SJCRH30 (cell line): ENCODE results near the gene MYH15. TPM values are rescaled to one million over a fixed set of nuclear protein-coding genes. Genes with fewer than 3 reads are reported as not detected.

ENCODE experiments used
- DNase-seq, 2 experiments: peaks; one replicate each; pipeline ENCODE4 v3.0.0-alpha.2; 2015 to 2020
- H3K27ac ChIP-seq: fragments of 250-450 bp; sonication (Bioruptor Pico); 2 replicates; pipeline ENCODE4 v1.5.1; 2020; ENCODE audit warnings: mild to moderate bottlenecking, moderate library complexity
- H3K27me3 ChIP-seq: fragments of 250-450 bp; sonication (Bioruptor Pico); 2 replicates; pipeline ENCODE4 v1.5.1; 2020; ENCODE audit warnings: mild to moderate bottlenecking, moderate library complexity
- H3K36me3 ChIP-seq: fragments of 250-450 bp; sonication (Bioruptor Pico); 2 replicates; pipeline ENCODE4 v1.5.1; 2020; ENCODE audit warnings: mild to moderate bottlenecking, moderate library complexity
- H3K4me1 ChIP-seq: fragments of 250-450 bp; sonication (Bioruptor Pico); 2 replicates; pipeline ENCODE4 v1.5.1; 2020; ENCODE audit warnings: mild to moderate bottlenecking, moderate library complexity
- H3K4me3 ChIP-seq: fragments of 250-450 bp; sonication (Bioruptor Pico); 2 replicates; pipeline ENCODE4 v1.5.1; 2020; ENCODE audit warnings: mild to moderate bottlenecking, moderate library complexity
- H3K9me3 ChIP-seq: fragments of 250-450 bp; sonication (Bioruptor Pico); replicated peaks from 2 replicates; pipeline ENCODE4 v1.5.1; 2020; ENCODE audit warnings: mild to moderate bottlenecking, moderate library complexity
- total RNA-seq: library from RNA; depleted of rRNA; stranded (reverse); fragments of >200 nt; shearing (Covaris generic); gene quantifications from 2 replicates; pipeline ENCODE4 v1.2.3, GENCODE V29; 2014

Gene MYH15
- total RNA-seq, 1 experiment from 2014 or later = 0.14 TPM

- H3K4me3 ChIP-seq = no peak overlapping the region
- no peak for DNase-seq
These were observed 14.7 kb downstream of the MYH15 start for GRCh38 chr3:108495717-108496116.

DNA sequence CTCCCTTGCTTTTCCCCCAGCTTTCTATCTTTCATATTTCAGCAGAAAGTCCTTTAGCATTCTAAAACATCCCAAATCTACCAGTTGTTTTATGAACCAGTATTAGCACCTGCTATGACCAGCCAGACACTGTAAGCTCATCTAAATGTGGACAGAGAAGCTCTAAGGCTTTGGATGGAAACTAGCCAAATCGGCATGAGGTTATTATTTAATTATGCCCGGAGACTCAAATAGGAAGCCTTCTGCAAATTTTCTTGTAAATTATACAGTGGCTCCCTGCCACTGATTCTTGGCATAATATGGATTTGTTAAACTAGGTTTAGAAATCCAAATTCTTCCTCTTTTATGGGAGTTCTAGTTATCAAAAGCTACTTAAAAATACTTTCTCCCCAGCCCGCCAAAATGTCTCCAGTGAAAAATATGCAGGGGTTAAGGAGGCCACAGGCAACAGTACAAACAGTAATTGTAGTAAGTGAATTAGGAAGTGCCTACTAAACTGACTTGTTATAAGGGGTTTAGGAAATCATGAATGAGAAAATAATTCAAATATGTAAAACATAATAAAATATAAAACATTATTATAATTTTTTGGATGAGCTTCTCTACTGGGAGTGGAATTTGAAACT, 15.4 kb downstream of the MYH15 start:
- H3K27ac ChIP-seq = no peak overlapping the region
- H3K36me3 ChIP-seq = no peaks in the 10 kb centered on the region
- no peak overlapping the region for H3K4me3 ChIP-seq
- no peaks in the 10 kb centered on the region for H3K9me3 ChIP-seq
- DNase-seq = no peak
- no peaks in the 10 kb centered on the region for H3K4me1 ChIP-seq
- no peaks in the 10 kb centered on the region for H3K27me3 ChIP-seq

More at GRCh38 chr3:108495717-108496116, 14.7 kb downstream of the MYH15 start:
- Histone ChIP-seq H3K36me3 (no peaks in the 10 kb centered on the region), H3K4me1 (no peaks in the 10 kb centered on the region), H3K27ac (no peak overlapping the region), H3K27me3 (no peaks in the 10 kb centered on the region), H3K9me3 (no peaks in the 10 kb centered on the region)

- no peak for DNase-seq
These were observed 16.5 kb downstream of the MYH15 start for GRCh38 chr3:108493862-108494261.

GRCh38 chr3:108491456-108491855, 18.9 kb downstream of the MYH15 start:
- Histone ChIP-seq H3K27ac (no peak overlapping the region), H3K27me3 (no peaks in the 10 kb centered on the region), H3K4me3 (no peak overlapping the region), H3K9me3 (no peaks in the 10 kb centered on the region), H3K36me3 (no peaks in the 10 kb centered on the region), H3K4me1 (no peaks in the 10 kb centered on the region)
- no peak for DNase-seq

More at GRCh38 chr3:108493862-108494261, 16.5 kb downstream of the MYH15 start:
- no peak overlapping the region for H3K4me3 ChIP-seq
- no peaks in the 10 kb centered on the region for H3K27me3 ChIP-seq
- H3K4me1 ChIP-seq = no peaks in the 10 kb centered on the region
- H3K9me3 ChIP-seq = no peaks in the 10 kb centered on the region
- H3K27ac ChIP-seq = no peak overlapping the region
- H3K36me3 ChIP-seq = no peaks in the 10 kb centered on the region

DNA sequence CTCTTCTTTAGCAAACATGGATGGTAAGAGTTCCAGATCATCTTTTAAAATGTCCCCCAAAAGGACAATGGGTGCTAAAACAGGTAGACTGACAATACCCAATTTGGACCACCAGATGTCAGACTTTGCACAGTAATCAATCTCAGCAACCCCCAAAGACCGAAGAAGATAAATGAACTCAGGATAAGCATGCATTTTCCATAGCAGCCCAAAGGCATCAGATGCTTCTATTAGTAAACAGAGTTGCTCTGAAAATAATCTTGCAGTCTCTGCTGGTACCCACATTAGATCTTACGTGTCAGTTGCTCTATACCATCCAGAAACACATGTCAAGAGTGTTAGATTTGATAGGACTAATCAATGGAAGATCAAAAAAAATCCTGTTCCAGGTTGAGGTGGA, 20.6 kb downstream of the MYH15 start:
- Histone ChIP-seq H3K4me3 (no peak overlapping the region), H3K4me1 (no peaks in the 10 kb centered on the region), H3K27me3 (no peaks in the 10 kb centered on the region), H3K9me3 (no peaks in the 10 kb centered on the region), H3K36me3 (no peaks in the 10 kb centered on the region), H3K27ac (no peak overlapping the region)
- peak in 1 of 2 experiments; percentile 67 for DNase-seq

- Histone ChIP-seq H3K27ac (no peak overlapping the region), H3K4me1 (no peaks in the 10 kb centered on the region), H3K36me3 (no peaks in the 10 kb centered on the region), H3K4me3 (no peak overlapping the region), H3K27me3 (no peaks in the 10 kb centered on the region), H3K9me3 (no peaks in the 10 kb centered on the region)
- DNase-seq = no peak
These were observed 21.8 kb downstream of the MYH15 start for GRCh38 chr3:108488631-108489030.

- no peak for DNase-seq
- no peak overlapping the region for H3K4me3 ChIP-seq
- H3K9me3 ChIP-seq = no peaks in the 10 kb centered on the region
- no peaks in the 10 kb centered on the region for H3K27me3 ChIP-seq
- no peaks in the 10 kb centered on the region for H3K4me1 ChIP-seq
- H3K27ac ChIP-seq = no peak overlapping the region
- H3K36me3 ChIP-seq = no peaks in the 10 kb centered on the region
These were observed 23.0 kb downstream of the MYH15 start for GRCh38 chr3:108487439-108487838.

- Histone ChIP-seq H3K36me3 (no peaks in the 10 kb centered on the region), H3K4me1 (no peaks in the 10 kb centered on the region), H3K27me3 (no peaks in the 10 kb centered on the region), H3K27ac (no peak overlapping the region), H3K9me3 (no peaks in the 10 kb centered on the region), H3K4me3 (no peak overlapping the region)
- no peak for DNase-seq
These were observed 23.5 kb downstream of the MYH15 start for GRCh38 chr3:108486941-108487340.

- H3K36me3 ChIP-seq = no peaks in the 10 kb centered on the region
- H3K27ac ChIP-seq = no peak overlapping the region
- H3K4me1 ChIP-seq = no peaks in the 10 kb centered on the region
- no peak overlapping the region for H3K4me3 ChIP-seq
- no peak for DNase-seq
- no peaks in the 10 kb centered on the region for H3K9me3 ChIP-seq
- 0 out of 2 replicates have a peak, but pooled peaks cover 2% of the 10 kb centered on the region for H3K27me3 ChIP-seq
These were observed 24.1 kb downstream of the MYH15 start for GRCh38 chr3:108486338-108486737.

GRCh38 chr3:108485146-108485545, 25.2 kb downstream of the MYH15 start:
- H3K27ac ChIP-seq = no peak overlapping the region
- H3K4me3 ChIP-seq = no peak overlapping the region
- H3K27me3 ChIP-seq = 0 out of 2 replicates have a peak, but pooled peaks cover 3% of the 10 kb centered on the region
- DNase-seq = no peak
- H3K36me3 ChIP-seq = no peaks in the 10 kb centered on the region
- no peaks in the 10 kb centered on the region for H3K9me3 ChIP-seq
- no peaks in the 10 kb centered on the region for H3K4me1 ChIP-seq

GRCh38 chr3:108479224-108479623, 31.2 kb downstream of the MYH15 start:
- Histone ChIP-seq H3K36me3 (no peaks in the 10 kb centered on the region), H3K27ac (no peak overlapping the region), H3K4me3 (no peak overlapping the region), H3K9me3 (no peaks in the 10 kb centered on the region), H3K27me3 (0 out of 2 replicates have a peak, but pooled peaks cover 3% of the 10 kb centered on the region), H3K4me1 (no peaks in the 10 kb centered on the region)
- DNase-seq = no peak

DNA sequence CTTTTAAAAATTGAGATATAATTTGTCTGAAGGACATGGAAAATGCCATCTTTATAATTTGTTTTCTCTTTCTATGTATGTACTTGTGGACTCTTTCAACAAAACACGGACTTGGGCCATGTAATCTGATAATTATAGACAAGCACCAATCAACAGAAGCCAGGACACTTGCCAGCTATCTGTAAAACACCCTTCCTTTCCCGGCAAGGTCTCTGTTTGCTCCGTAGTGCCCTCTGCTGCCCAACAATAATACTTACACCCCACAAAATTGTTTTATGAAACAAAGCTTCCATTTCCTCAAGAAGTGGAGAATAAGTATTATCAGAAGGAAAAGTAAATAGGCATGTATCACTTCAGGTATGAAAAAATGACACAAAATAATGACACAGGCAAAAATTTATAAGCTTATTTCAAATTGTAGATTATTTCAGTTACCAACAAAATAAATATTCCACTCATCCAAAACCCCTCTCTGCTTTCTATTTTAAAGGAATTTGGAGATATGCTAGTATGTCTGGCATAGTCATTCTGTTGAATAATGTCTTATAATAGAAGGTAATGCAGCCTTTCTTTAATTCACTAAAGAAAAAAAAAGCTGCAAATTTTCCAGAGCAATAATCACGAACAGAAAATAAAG, 32.8 kb downstream of the MYH15 start:
- DNase-seq = peak; percentile 45 to 75

DNA sequence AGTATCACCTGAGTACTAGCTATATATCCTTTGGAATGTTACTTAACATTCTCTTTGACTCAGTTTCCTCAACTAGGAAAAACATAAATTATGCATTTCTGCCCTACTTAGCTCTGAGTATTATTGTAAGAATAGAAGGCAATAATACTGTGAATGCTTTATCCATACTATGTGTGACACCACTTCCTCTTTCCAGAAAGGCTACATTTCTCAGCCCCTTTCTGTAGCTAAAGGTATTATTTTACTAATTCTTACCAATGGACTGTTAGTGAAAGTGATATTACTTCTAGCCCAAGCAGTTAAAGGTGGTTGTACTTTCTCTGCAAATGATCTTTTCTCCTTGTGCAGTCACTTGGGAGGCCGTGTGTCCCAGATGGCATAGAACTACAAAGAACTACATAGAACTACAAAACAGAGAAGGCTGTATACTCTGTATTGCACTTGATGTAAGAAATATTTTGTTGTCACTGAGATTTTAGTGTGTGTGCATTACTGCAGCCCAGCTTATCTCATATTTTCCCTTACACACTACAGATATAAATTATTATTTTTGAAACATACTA, 35.1 kb downstream of the MYH15 start:
- Histone ChIP-seq H3K36me3 (no peaks in the 10 kb centered on the region), H3K27ac (no peak overlapping the region), H3K9me3 (no peaks in the 10 kb centered on the region), H3K27me3 (no peaks in the 10 kb centered on the region), H3K4me3 (no peak overlapping the region), H3K4me1 (no peaks in the 10 kb centered on the region)
- no peak for DNase-seq

More for the DNA sequence above, 32.8 kb downstream of the MYH15 start:
- no peaks in the 10 kb centered on the region for H3K36me3 ChIP-seq
- H3K4me1 ChIP-seq = no peaks in the 10 kb centered on the region
- 0 out of 2 replicates have a peak, but pooled peaks cover 3% of the 10 kb centered on the region for H3K27me3 ChIP-seq
- no peak overlapping the region for H3K27ac ChIP-seq
- no peak overlapping the region for H3K4me3 ChIP-seq
- H3K9me3 ChIP-seq = no peaks in the 10 kb centered on the region

DNA sequence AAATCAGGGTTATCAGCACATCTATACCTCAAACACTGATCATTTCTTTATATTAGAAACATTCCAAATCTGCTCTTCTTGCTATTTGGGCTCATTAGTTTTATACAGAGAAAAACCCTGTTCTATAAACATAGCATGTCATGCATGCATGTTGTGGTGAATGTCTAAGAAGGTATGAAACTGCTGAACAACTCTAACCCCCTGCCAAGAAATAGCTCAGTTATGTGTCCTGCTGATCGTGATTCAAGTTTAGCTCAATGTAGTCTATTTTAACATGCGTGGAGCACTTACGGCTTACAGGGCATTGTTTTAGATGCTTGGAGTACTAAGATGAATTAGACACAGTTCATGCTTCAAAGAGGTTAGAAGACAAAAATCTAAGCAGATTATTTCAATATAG, 35.8 kb downstream of the MYH15 start:
- DNase-seq = no peak
- Histone ChIP-seq H3K36me3 (no peaks in the 10 kb centered on the region), H3K9me3 (no peaks in the 10 kb centered on the region), H3K4me3 (no peak overlapping the region), H3K27me3 (no peaks in the 10 kb centered on the region), H3K4me1 (no peaks in the 10 kb centered on the region), H3K27ac (no peak overlapping the region)

GRCh38 chr3:108473711-108474110, 36.7 kb downstream of the MYH15 start:
- no peak for DNase-seq
- Histone ChIP-seq H3K27ac (no peak overlapping the region), H3K4me3 (no peak overlapping the region), H3K4me1 (no peaks in the 10 kb centered on the region), H3K36me3 (no peaks in the 10 kb centered on the region), H3K9me3 (no peaks in the 10 kb centered on the region), H3K27me3 (no peaks in the 10 kb centered on the region)
